SU-DHL-6 (cell line): ENCODE results near the gene INSR.

ENCODE experiments used
- H2AFZ ChIP-seq: fragments of 200-600 bp; sonication (generic); 2 replicates; pipeline ENCODE4 v1.6.1; 2014; ENCODE audit warnings: low read depth, mild to moderate bottlenecking, moderate library complexity, mixed read lengths, antibody characterized with exemption, low read length; ENCODE audit not compliant: severe bottlenecking
- H3F3A ChIP-seq: fragments of 200-600 bp; shearing (Covaris generic); 2 replicates; pipeline ENCODE4 v1.6.0; 2016; ENCODE audit warnings: antibody characterized with exemption, mild to moderate bottlenecking; ENCODE audit not compliant: insufficient read depth
- H3K27ac ChIP-seq: fragments of 200-600 bp; sonication (generic); 2 replicates; pipeline ENCODE4 v1.5.1; 2016; ENCODE audit warnings: low read depth, mild to moderate bottlenecking, low read length, moderate library complexity, mixed read lengths
- H3K27me3 ChIP-seq: fragments of 200-600 bp; sonication (generic), shearing (Covaris generic); 2 replicates; pipeline ENCODE4 v1.6.0; 2014; ENCODE audit warnings: mild to moderate bottlenecking, low read length
- H3K36me3 ChIP-seq: fragments of 200-600 bp; sonication (generic); 2 replicates; pipeline ENCODE4 v1.6.1; 2014; ENCODE audit warnings: mild to moderate bottlenecking, low read length, mixed read lengths
- H3K4me2 ChIP-seq: fragments of 300-600, 200-600 bp; shearing (Covaris generic), sonication (generic); 2 replicates; pipeline ENCODE4 v1.6.0; 2014; ENCODE audit warnings: low read length, low read depth, mild to moderate bottlenecking; ENCODE audit not compliant: poor library complexity, severe bottlenecking
- H3K4me3 ChIP-seq: fragments of 200-600 bp; sonication (generic); 2 replicates; pipeline ENCODE4 v1.5.1; 2014; ENCODE audit warnings: antibody characterized with exemption, low read length, mild to moderate bottlenecking, mixed read lengths; ENCODE audit not compliant: insufficient read depth, poor library complexity, severe bottlenecking
- H3K79me2 ChIP-seq: fragments of 200-600 bp; sonication (generic); 2 replicates; pipeline ENCODE4 v1.6.1; 2014; ENCODE audit warnings: mild to moderate bottlenecking, low read length, moderate library complexity; ENCODE audit not compliant: insufficient read depth
- H3K9ac ChIP-seq: fragments of 200-600 bp; sonication (generic); 2 replicates; pipeline ENCODE4 v1.7.0; 2014; ENCODE audit warnings: mild to moderate bottlenecking, low read length
- H3K9me2 ChIP-seq: fragments of 200-600 bp; sonication (generic); replicated peaks from 2 replicates; pipeline ENCODE4 v1.6.1; 2014; ENCODE audit warnings: low read length; ENCODE audit not compliant: insufficient read depth
- H3K9me3 ChIP-seq: fragments of 200-600 bp; sonication (generic); 2 replicates; pipeline ENCODE4 v1.6.1; 2014; ENCODE audit warnings: low read length, mixed read lengths; ENCODE audit not compliant: insufficient read depth
- H4K20me1 ChIP-seq: fragments of 200-600 bp; sonication (generic); 2 replicates; pipeline ENCODE4 v1.6.1; 2014; ENCODE audit warnings: low read depth, mild to moderate bottlenecking, antibody characterized with exemption, low read length, moderate library complexity, mixed read lengths
- CTCF ChIP-seq: fragments of 200-600 bp; sonication (generic); IDR thresholded peaks from one replicate; pipeline ENCODE4 v1.5.1; 2017; ENCODE audit warnings: antibody characterized with exemption, mild to moderate bottlenecking, low read length, moderate library complexity; ENCODE audit not compliant: insufficient read depth, poor library complexity, severe bottlenecking
- EZH2phosphoT487 ChIP-seq: fragments of 200-600 bp; sonication (generic), shearing (Covaris generic); conservative IDR thresholded peaks from 2 replicates; pipeline ENCODE4 v1.6.1; 2018; ENCODE audit warnings: mild to moderate bottlenecking, antibody characterized with exemption, low read length, moderate library complexity, mixed read lengths

INSR gene

DNA sequence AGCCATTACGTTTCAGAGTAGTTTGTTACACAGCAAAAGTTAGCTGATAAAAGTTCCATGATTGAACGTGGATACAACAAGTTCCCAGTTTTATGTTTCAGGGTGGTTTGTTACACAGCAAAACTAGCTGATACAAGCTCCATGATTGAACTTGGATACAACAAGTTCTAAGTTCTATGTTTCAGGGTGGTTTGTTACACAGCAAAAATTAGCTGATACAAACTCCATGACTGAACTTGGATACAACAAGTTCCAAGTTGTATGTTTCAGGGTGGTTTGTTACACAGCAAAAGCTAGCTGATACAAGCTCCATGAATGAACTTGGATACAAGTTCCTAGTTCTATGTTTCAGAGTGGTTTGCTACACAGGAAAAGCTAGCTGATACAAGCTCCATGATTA, 47.6 kb downstream of the INSR start:
- no peak overlapping the region for H3K9ac ChIP-seq
- H3K4me3 ChIP-seq: no peak overlapping the region
- peaks cover 93% of the 10 kb centered on the region for H3K79me2 ChIP-seq
- H3K36me3 ChIP-seq: peaks cover 13% of the 10 kb centered on the region; the same call in 1 of the 2 replicates
- H3K27ac ChIP-seq: no peak overlapping the region
- no peak overlapping the region for H3K4me2 ChIP-seq
- H3K9me3 ChIP-seq: peaks cover 5% of the 10 kb centered on the region; the same call in 1 of the 2 replicates
- no peaks in the 10 kb centered on the region for H3K9me2 ChIP-seq
- no peaks in the 10 kb centered on the region for H4K20me1 ChIP-seq
- peaks cover 28% of the 10 kb centered on the region for H3F3A ChIP-seq
- TF ChIP-seq EZH2phosphoT487: no peak
- no peak for TF ChIP-seq CTCF
- H2AFZ ChIP-seq: no peak overlapping the region
- no peaks in the 10 kb centered on the region for H3K27me3 ChIP-seq

DNA sequence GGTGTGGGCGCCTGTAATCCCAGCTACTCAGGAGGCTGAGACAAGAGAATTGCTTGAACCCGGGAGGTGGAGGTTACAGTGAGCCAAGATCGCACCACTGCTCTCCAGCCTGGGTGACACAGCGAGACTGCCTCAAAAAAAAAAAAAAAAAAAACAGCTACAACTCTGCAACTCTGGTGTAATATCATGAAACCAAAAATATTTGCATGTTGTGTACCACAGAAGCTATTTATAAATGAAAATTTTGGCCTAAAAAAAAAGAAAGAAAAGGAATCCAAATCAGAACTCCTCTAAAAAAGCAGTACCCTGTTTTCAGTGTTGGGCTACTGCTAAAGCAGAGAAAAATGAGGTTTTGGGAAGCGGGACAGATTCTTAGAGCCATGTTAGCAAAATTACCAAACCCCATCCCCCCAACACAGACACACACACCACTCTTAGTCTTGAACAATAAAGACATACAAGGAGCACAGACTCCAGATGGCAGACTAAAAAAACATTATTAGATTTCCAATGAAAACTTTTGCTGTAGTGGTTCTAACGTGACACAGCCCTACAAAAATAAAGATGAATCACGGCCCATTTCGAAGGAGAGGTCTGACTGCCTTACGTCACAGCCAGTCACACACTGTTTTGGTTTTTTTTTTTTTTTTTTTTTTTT, 51.5 kb downstream of the INSR start:
- Histone ChIP-seq H3K27me3 (no peaks in the 10 kb centered on the region), H3K9ac (peak overlapping the region; percentile 48), H3K9me3 (peaks cover 5% of the 10 kb centered on the region; the same call in 1 of the 2 replicates), H3K27ac (peak overlapping the region; percentile 98), H3K4me2 (peak overlapping the region; percentile 95), H3K4me3 (peak overlapping the region; percentile 47), H3K36me3 (peaks cover 13% of the 10 kb centered on the region; the same call in 1 of the 2 replicates), H2AFZ (no peak overlapping the region), H4K20me1 (no peaks in the 10 kb centered on the region), H3K79me2 (peaks cover 95% of the 10 kb centered on the region), H3K9me2 (no peaks in the 10 kb centered on the region), H3F3A (peaks cover 45% of the 10 kb centered on the region)
- TF ChIP-seq EZH2phosphoT487 (no peak), CTCF (no peak)

GRCh38 chr19:7238051-7238450, 56.2 kb downstream of the INSR start:
- Histone ChIP-seq H3F3A (peaks cover 26% of the 10 kb centered on the region), H3K9me3 (no peaks in the 10 kb centered on the region), H3K9ac (no peak overlapping the region), H3K4me2 (no peak overlapping the region), H3K27ac (no peak overlapping the region), H3K9me2 (no peaks in the 10 kb centered on the region), H3K36me3 (no peaks in the 10 kb centered on the region), H4K20me1 (no peaks in the 10 kb centered on the region), H3K79me2 (peaks cover 93% of the 10 kb centered on the region), H3K27me3 (no peaks in the 10 kb centered on the region), H3K4me3 (no peak overlapping the region), H2AFZ (no peak overlapping the region)
- TF ChIP-seq EZH2phosphoT487 (no peak), CTCF (no peak)
